Chondrocyte (in vitro differentiated cells): Measurements from ENCODE around the gene PPP2R1A. TPM values are rescaled to one million over a fixed set of nuclear protein-coding genes. Genes with fewer than 3 reads are reported as not detected.

Experiments used
- DNase-seq: peaks from one replicate; pipeline ENCODE4 v3.0.0; 2021; ENCODE audit warnings: mixed read lengths, low spot score
- H3K27ac Mint-ChIP-seq: one replicate; pipeline ENCODE4 v1.8.0; 2021; ENCODE audit warnings: mild to moderate bottlenecking, moderate library complexity, mixed read lengths; ENCODE audit not compliant: unreplicated experiment
- H3K27me3 Mint-ChIP-seq: 2 replicates; pipeline ENCODE4 v1.8.0; 2021; ENCODE audit warnings: low read depth, mixed read lengths
- H3K36me3 Mint-ChIP-seq: 2 replicates; pipeline ENCODE4 v1.8.0; 2021; ENCODE audit warnings: low read depth, mixed read lengths
- H3K4me1 Mint-ChIP-seq: 2 replicates; pipeline ENCODE4 v1.8.0; 2021; ENCODE audit warnings: low read depth, mild to moderate bottlenecking, mixed read lengths
- H3K4me3 Mint-ChIP-seq: one replicate; pipeline ENCODE4 v1.8.0; 2021; ENCODE audit warnings: mild to moderate bottlenecking, moderate library complexity, mixed read lengths; ENCODE audit not compliant: unreplicated experiment
- H3K9me3 Mint-ChIP-seq: 2 replicates; pipeline ENCODE4 v1.8.0; 2021; ENCODE audit warnings: low read depth, mixed read lengths
- CTCF ChIP-seq: fragments of 200-600 bp; sonication (generic); IDR thresholded peaks from 2 replicates; pipeline ENCODE4 v1.5.0; 2021; ENCODE audit warnings: antibody characterized with exemption, mild to moderate bottlenecking, moderate library complexity
- microRNA-seq: library from miRNA; unstranded; fragments of <30 nt; microRNA quantifications from one replicate; pipeline ENCODE4 v1.2.0, GENCODE V29; 2020; ENCODE audit warnings: borderline number of aligned reads
- total RNA-seq: library from RNA; stranded (reverse); gene quantifications from 3 replicates; pipeline ENCODE4 v1.2.1, GENCODE V29; 2021

The PPP2R1A gene
- total RNA-seq, 1 donor from 2014 or later = 210 TPM

GRCh38 chr19:52270266-52270885 is 80.5 kb downstream of the PPP2R1A start:
- Mint-ChIP-seq H3K4me3 (peak overlapping the region; percentile 100), H3K27me3 (no peaks in the 10 kb centered on the region), H3K27ac (peak overlapping the region; percentile 98), H3K4me1 (peaks cover 32% of the 10 kb centered on the region), H3K9me3 (no peaks in the 10 kb centered on the region), H3K36me3 (peaks cover 13% of the 10 kb centered on the region)
- no peak for DNase-seq
- peak; percentile 7 for TF ChIP-seq CTCF

- no peak for DNase-seq
- no peak overlapping the region for H3K27ac Mint-ChIP-seq
- no peaks in the 10 kb centered on the region for H3K9me3 Mint-ChIP-seq
- H3K36me3 Mint-ChIP-seq = peaks cover 17% of the 10 kb centered on the region
- no peaks in the 10 kb centered on the region for H3K27me3 Mint-ChIP-seq
- H3K4me1 Mint-ChIP-seq = peaks cover 41% of the 10 kb centered on the region
- H3K4me3 Mint-ChIP-seq = no peak overlapping the region
- no peak for TF ChIP-seq CTCF
Measured at GRCh38 chr19:52273301-52273700, 83.4 kb downstream of the PPP2R1A start.

GRCh38 chr19:52274191-52274590 is 84.3 kb downstream of the PPP2R1A start:
- H3K4me1 Mint-ChIP-seq = peaks cover 37% of the 10 kb centered on the region
- H3K36me3 Mint-ChIP-seq = peaks cover 21% of the 10 kb centered on the region
- DNase-seq = no peak
- no peak overlapping the region for H3K4me3 Mint-ChIP-seq
- H3K27me3 Mint-ChIP-seq = no peaks in the 10 kb centered on the region
- no peak overlapping the region for H3K27ac Mint-ChIP-seq
- H3K9me3 Mint-ChIP-seq = peaks cover 4% of the 10 kb centered on the region
- no peak for TF ChIP-seq CTCF

- no peak for TF ChIP-seq CTCF
- Mint-ChIP-seq H3K27ac (no peak overlapping the region), H3K9me3 (peaks cover 6% of the 10 kb centered on the region), H3K4me3 (no peak overlapping the region), H3K4me1 (peaks cover 26% of the 10 kb centered on the region), H3K27me3 (no peaks in the 10 kb centered on the region), H3K36me3 (peaks cover 16% of the 10 kb centered on the region)
- DNase-seq = no peak
Measured at GRCh38 chr19:52275988-52276387, 86.1 kb downstream of the PPP2R1A start.

GRCh38 chr19:52277471-52277870 is 87.6 kb downstream of the PPP2R1A start:
- peaks cover 6% of the 10 kb centered on the region for H3K9me3 Mint-ChIP-seq
- no peak for DNase-seq
- peaks cover 16% of the 10 kb centered on the region for H3K4me1 Mint-ChIP-seq
- no peak overlapping the region for H3K4me3 Mint-ChIP-seq
- TF ChIP-seq CTCF = no peak
- peaks cover 13% of the 10 kb centered on the region for H3K36me3 Mint-ChIP-seq
- H3K27ac Mint-ChIP-seq = no peak overlapping the region
- H3K27me3 Mint-ChIP-seq = no peaks in the 10 kb centered on the region

Small RNAs within 50 kb of the gene (microRNA-seq; reads per million reads assigned to microRNA genes)
- gene MIR6801 = not detected

Other genes starting within 250 kb of the PPP2R1A start
- 5.6 to 10.3 TPM (median 7.0 TPM) in 3 replicates for gene ZNF350, start 203.2 kb upstream of the PPP2R1A start, total RNA-seq
- 8.5 to 10.8 TPM (median 9.8 TPM) in 3 replicates for gene ZNF615, start 181.8 kb upstream of the PPP2R1A start, total RNA-seq
- 6.0 to 8.3 TPM (median 7.4 TPM) in 3 replicates for gene ZNF614, start 161.7 kb upstream of the PPP2R1A start, total RNA-seq
- gene ZNF432, start 141.2 kb upstream of the PPP2R1A start, total RNA-seq = 9.7 to 22.2 TPM (median 10.0 TPM) in 3 replicates
- gene ZNF841, start 94.3 kb upstream of the PPP2R1A start, total RNA-seq = 24.3 to 46.8 TPM (median 26.4 TPM) in 3 replicates
- 12.8 to 18.6 TPM (median 13.6 TPM) in 3 replicates for gene ZNF616, start 50.1 kb upstream of the PPP2R1A start, total RNA-seq
- gene ZNF836, start 18.4 kb upstream of the PPP2R1A start, total RNA-seq = 14.5 to 18.1 TPM (median 14.7 TPM) in 3 replicates
- 12.8 to 15.3 TPM (median 13.9 TPM) in 3 replicates for gene ZNF766, start 79.5 kb downstream of the PPP2R1A start, total RNA-seq
- 10.0 to 12.1 TPM (median 11.6 TPM) in 3 replicates for gene ZNF480, start 107.1 kb downstream of the PPP2R1A start, total RNA-seq
- gene ZNF610, start 146.2 kb downstream of the PPP2R1A start, total RNA-seq = 3.5 to 6.2 TPM (median 4.5 TPM) in 3 replicates
- gene ZNF880, start 179.9 kb downstream of the PPP2R1A start, total RNA-seq = 3.2 to 5.1 TPM (median 4.8 TPM) in 3 replicates
- 2.1 to 3.2 TPM (median 2.3 TPM) in 3 replicates for gene ZNF528, start 207.8 kb downstream of the PPP2R1A start, total RNA-seq
- not detected in 3 replicates for gene ZNF534, start 239.1 kb downstream of the PPP2R1A start, total RNA-seq